ENCODE results near the gene SLC7A6.

The SLC7A6 gene

DNA sequence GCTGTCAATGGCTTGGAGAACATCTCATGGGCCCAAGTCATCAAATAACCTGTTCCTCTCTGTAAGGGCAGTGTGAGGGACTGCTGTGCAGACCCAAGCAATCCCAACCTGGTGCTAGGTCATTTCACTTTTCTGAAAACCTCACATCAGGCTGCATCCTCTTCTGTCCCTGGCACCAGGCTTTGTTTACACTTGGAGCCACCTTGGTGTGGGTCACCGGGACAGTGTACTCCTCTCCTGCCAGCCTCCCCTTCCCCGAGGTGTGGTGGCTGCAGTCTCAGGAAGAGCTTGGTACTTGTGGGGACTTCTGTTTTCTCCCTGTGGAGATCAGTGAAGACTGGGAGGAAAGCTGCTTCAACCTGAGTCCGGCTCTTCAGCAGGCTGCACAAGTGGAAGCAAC, 34.0 kb downstream of the SLC7A6 start:
- no peaks in the 10 kb centered on the region for H3K27me3 ChIP-seq (ENCODE audit: low read depth, low read length)
- H3K4me3 ChIP-seq (ENCODE audit: low read depth in 1 of 2, low read length in 2 of 2): no peak overlapping the region
- H3K36me3 ChIP-seq (ENCODE audit: control insufficient read depth in 1 of 2, insufficient read depth in 2 of 2, low read length in 2 of 2): peaks cover 50 to 56% of the 10 kb centered on the region in 2 donors
- H3K4me1 ChIP-seq (ENCODE audit: control insufficient read depth in 1 of 2, insufficient read depth in 2 of 2, low read length in 2 of 2): peaks cover 11 to 21% of the 10 kb centered on the region in 2 donors
- no peaks in the 10 kb centered on the region for H3K9me3 ChIP-seq (ENCODE audit: control insufficient read depth in 1 of 2, low read length in 2 of 2)
- H3K27ac ChIP-seq (ENCODE audit: low read length): no peak overlapping the region

DNA sequence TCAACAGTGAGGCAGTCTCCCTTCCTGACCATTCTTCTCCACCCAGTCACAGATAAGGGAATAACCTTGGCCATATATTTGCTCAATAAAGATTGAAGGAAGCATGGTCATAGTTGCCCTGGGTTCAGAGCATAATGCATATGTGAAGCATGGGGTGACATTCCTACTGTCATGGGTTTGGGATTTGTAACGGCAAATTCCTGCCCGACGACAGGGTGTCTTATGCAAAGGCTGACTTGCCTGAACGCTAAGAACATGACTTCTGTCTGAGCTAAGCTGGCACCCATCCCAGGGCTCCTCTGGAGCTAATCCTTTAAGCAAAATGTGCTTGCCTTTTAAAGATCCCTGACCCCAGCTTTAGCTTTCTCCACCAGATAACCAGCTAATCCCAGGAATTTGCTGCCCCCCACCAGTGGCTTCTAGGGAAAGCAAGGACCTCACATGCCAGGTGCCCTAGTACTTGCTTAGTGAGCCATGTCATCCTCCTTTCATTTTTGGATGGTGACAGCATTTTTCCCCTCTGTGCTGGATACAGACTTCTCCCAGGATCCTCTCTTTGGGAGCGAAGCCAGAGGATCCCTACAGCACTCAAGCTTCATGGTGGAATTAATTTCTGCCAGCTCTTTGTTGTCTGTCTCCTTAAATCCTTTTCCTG, 34.7 kb downstream of the SLC7A6 start:
- H3K36me3 ChIP-seq (ENCODE audit: control insufficient read depth in 1 of 2, insufficient read depth in 2 of 2, low read length in 2 of 2): peaks cover 55 to 63% of the 10 kb centered on the region in 2 donors
- no peaks in the 10 kb centered on the region for H3K27me3 ChIP-seq (ENCODE audit: low read depth, low read length)
- peak overlapping the region; percentile 4 for H3K27ac ChIP-seq (ENCODE audit: low read length)
- peaks cover 11 to 21% of the 10 kb centered on the region in 2 donors for H3K4me1 ChIP-seq (ENCODE audit: control insufficient read depth in 1 of 2, insufficient read depth in 2 of 2, low read length in 2 of 2)
- no peaks in the 10 kb centered on the region for H3K9me3 ChIP-seq (ENCODE audit: control insufficient read depth in 1 of 2, low read length in 2 of 2)
- no peak overlapping the region for H3K4me3 ChIP-seq (ENCODE audit: low read depth in 1 of 2, low read length in 2 of 2)

DNA sequence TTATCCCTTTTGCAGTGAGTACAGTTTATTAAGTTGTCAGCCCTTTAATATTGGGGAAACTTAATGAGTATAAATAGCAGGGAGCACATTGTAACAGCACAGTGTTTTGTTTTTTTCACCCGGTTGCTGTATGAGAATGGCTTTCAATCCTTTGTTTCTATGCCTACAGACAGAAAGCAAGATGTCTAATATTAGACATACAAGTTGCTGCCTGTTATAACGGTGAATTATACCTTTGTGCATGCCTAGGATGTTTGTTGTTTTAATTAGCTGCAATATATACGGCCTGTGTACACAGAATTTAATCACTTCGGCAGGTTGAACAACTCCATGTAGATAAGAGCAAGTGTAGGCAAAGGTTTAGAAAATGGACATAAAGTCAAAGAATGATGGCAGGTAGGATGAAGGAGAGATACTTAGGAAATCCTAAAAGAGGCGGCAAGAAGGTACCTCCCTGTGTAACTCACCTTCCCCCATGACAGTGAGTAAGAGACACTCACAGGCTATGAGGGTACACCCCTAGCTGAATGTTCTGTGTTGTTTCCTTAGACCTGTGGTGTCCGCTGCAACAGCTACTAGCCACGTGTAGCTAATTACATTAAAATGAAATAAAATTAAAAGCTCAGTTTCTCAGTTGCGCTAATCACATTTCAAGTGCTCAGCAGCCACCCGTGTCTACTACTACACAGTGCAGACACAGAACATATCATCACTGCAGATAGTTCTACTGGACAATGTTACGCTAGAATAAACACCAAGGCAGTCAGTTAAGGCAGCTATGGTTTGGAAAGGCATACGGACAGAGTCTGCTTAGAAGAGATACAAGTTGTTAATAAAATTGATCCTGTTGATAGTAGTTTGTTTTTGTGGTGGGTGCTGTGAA, 35.5 kb downstream of the SLC7A6 start:
- H3K27me3 ChIP-seq (ENCODE audit: low read depth, low read length): no peaks in the 10 kb centered on the region
- H3K4me3 ChIP-seq (ENCODE audit: low read depth in 1 of 2, low read length in 2 of 2): no peak overlapping the region
- no peaks in the 10 kb centered on the region for H3K9me3 ChIP-seq (ENCODE audit: control insufficient read depth in 1 of 2, low read length in 2 of 2)
- H3K4me1 ChIP-seq (ENCODE audit: control insufficient read depth in 1 of 2, insufficient read depth in 2 of 2, low read length in 2 of 2): peaks cover 11 to 21% of the 10 kb centered on the region in 2 donors
- peak overlapping the region; percentile 4 for H3K27ac ChIP-seq (ENCODE audit: low read length)
- peaks cover 53 to 66% of the 10 kb centered on the region in 2 donors for H3K36me3 ChIP-seq (ENCODE audit: control insufficient read depth in 1 of 2, insufficient read depth in 2 of 2, low read length in 2 of 2)

DNA sequence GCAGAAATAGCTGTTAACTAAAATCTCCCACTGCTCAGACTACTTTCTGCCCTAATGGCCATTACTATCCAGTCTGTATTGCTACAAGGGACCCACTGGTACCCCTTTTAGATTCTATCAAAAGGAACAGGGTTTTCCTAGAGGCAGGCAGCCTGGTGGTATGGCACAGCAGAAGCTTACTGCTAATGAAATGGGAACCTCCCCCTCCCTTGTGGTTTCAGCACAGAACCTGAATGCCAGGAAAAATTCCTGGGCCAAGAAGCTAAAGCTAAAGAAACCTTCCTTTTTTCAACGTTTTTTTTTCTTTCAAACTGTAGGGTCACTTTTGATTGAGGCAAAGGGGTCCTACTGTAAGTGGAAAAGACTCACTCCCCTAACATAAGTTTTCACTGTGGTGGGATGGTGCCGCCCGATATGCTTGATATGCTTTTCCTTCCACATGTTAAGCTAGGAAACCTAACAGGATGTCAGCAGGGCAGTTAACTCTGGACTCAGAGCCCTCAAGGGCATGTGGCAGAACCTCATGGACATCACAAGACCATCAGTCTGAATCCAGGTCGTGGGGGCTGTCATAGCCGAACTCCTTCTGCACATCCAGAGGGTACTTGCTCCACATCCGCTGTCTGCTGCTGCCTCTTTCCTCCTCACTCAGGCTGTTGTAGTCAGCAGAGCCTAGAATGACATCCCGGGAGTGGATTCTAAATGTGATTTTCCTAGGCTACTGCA, 36.6 kb downstream of the SLC7A6 start:
- Histone ChIP-seq H3K36me3 (ENCODE audit: control insufficient read depth in 1 of 2, insufficient read depth in 2 of 2, low read length in 2 of 2) (peaks cover 60 to 67% of the 10 kb centered on the region in 2 donors), H3K27me3 (ENCODE audit: low read depth, low read length) (no peaks in the 10 kb centered on the region), H3K4me1 (ENCODE audit: control insufficient read depth in 1 of 2, insufficient read depth in 2 of 2, low read length in 2 of 2) (peaks cover 11 to 21% of the 10 kb centered on the region in 2 donors), H3K9me3 (ENCODE audit: control insufficient read depth in 1 of 2, low read length in 2 of 2) (no peaks in the 10 kb centered on the region), H3K27ac (ENCODE audit: low read length) (no peak overlapping the region), H3K4me3 (ENCODE audit: low read depth in 1 of 2, low read length in 2 of 2) (no peak overlapping the region)

DNA sequence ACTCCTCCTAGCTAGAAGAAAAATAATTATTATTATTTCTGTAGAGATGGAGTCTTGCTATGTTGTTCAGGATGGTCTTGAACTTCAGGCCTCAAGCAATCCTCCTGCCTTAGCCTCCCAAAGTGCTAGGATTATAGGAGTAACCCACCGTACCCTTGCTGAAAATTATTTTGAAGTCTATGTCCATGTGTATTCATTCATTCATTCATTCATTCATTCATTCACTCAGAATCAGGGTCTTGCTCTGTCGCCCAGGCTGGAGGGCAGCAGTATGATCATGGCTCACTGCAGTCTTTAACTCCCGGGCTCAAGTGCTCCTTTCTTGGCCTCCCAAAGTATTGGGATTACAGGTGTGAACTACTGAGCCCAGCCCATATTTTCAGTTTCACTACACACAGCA, 42.3 kb downstream of the SLC7A6 start:
- H3K4me3 ChIP-seq (ENCODE audit: low read depth in 1 of 2, low read length in 2 of 2): no peak overlapping the region
- H3K9me3 ChIP-seq (ENCODE audit: control insufficient read depth in 1 of 2, low read length in 2 of 2): no peaks in the 10 kb centered on the region
- no peak overlapping the region for H3K27ac ChIP-seq (ENCODE audit: low read length)
- peaks cover 36 to 53% of the 10 kb centered on the region in 2 donors for H3K36me3 ChIP-seq (ENCODE audit: control insufficient read depth in 1 of 2, insufficient read depth in 2 of 2, low read length in 2 of 2)
- H3K27me3 ChIP-seq (ENCODE audit: low read depth, low read length): no peaks in the 10 kb centered on the region
- peaks cover 7 to 20% of the 10 kb centered on the region in 2 donors for H3K4me1 ChIP-seq (ENCODE audit: control insufficient read depth in 1 of 2, insufficient read depth in 2 of 2, low read length in 2 of 2)

DNA sequence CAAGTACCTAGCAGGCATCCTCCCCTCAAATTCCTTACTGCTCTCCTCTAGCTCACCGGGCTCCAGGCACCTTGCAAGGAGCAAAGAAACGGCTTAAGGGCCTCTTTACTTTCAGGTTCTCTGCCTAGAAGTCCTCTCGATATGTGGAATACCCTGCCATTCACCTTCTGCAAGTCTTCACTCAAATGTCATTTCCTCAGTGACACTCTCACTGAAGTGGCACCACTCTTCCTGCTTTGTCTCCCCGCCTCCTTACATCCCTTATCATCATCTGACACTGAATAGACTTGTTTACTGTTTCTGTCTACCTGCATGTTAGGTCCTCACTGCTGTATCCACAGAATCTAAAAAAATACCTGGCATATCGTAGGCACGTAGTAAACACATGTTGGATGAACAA, 45.5 kb downstream of the SLC7A6 start:
- H3K9me3 ChIP-seq (ENCODE audit: control insufficient read depth in 1 of 2, low read length in 2 of 2): no peaks in the 10 kb centered on the region
- peak overlapping the region; percentile 81 to 82 for H3K4me3 ChIP-seq (ENCODE audit: low read depth in 1 of 2, low read length in 2 of 2)
- no peaks in the 10 kb centered on the region for H3K27me3 ChIP-seq (ENCODE audit: low read depth, low read length)
- H3K4me1 ChIP-seq (ENCODE audit: control insufficient read depth in 1 of 2, insufficient read depth in 2 of 2, low read length in 2 of 2): peaks cover 7 to 29% of the 10 kb centered on the region in 2 donors
- peak overlapping the region; percentile 67 for H3K27ac ChIP-seq (ENCODE audit: low read length)
- peaks cover 14 to 29% of the 10 kb centered on the region in 2 donors for H3K36me3 ChIP-seq (ENCODE audit: control insufficient read depth in 1 of 2, insufficient read depth in 2 of 2, low read length in 2 of 2)

DNA sequence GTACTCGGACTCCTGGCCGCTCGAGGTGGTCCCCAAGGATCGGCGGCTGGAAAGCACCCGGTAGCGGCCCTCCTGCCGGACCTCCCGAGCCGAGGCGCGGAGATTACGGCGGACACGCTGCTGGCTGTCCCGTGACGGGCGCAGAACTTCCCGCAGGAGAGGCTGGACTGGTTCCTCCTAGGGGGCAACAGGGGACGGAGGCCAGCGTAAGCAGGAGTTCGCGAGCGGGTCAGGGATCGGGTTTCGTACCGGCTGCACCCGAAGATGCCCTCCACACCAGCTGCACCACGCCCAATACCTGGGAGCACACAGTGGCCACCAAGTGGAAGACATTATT, 46.1 kb downstream of the SLC7A6 start:
- Histone ChIP-seq H3K9me3 (ENCODE audit: control insufficient read depth in 1 of 2, low read length in 2 of 2) (no peaks in the 10 kb centered on the region), H3K27ac (ENCODE audit: low read length) (peak overlapping the region; percentile 67), H3K27me3 (ENCODE audit: low read depth, low read length) (no peaks in the 10 kb centered on the region), H3K36me3 (ENCODE audit: control insufficient read depth in 1 of 2, insufficient read depth in 2 of 2, low read length in 2 of 2) (peaks cover 12 to 24% of the 10 kb centered on the region in 2 donors), H3K4me3 (ENCODE audit: low read depth in 1 of 2, low read length in 2 of 2) (peak overlapping the region; percentile 81 to 82), H3K4me1 (ENCODE audit: control insufficient read depth in 1 of 2, insufficient read depth in 2 of 2, low read length in 2 of 2) (peaks cover 7 to 29% of the 10 kb centered on the region in 2 donors)

DNA sequence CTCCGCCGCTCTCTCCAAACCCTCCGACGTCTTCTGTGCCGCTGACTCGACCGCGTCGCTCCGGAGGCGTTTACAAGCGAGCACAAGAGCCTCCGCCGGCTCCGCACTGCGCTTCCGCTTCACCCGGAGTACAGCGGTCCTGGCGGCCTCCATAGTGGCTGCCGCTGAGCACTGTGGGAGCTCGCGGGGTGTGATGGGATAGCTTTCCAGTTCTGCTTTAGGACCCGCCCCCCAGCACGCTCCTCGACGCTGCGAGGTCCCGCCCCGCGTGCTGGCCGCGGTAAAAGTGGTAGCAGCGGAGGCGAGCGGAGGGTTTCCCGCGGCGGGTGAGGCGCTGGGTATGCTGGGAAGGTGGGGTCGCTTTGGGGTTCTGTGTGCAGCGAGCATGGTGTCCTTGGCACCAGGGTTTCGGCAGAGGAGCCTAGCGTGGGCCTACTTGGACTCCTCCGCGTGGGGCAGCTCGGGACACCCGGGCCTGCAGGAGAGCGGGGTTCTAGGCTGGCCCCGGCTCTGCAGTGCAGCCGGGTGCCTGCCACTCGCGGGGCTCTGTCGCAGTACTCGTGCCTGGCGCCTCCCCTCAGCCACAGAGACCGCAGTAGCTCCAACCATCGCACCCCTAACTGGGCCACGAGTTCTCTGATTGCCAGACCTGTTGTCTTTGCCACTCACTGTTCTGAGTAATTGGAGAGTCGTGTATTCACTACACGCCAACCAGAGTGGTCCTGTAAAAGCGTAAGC, 46.6 kb downstream of the SLC7A6 start, which contains the start of the genes PRMT7 and SLC7A6OS:
Gene PRMT7 (plus strand): TSS at position 246 of the 738 bp plus-strand sequence. CDS start 4,961 bp downstream, outside the sequence.
Gene SLC7A6OS (minus strand): TSS at position 173 of the 738 bp plus-strand sequence. CDS start 20 bp downstream, at position 153.
- peaks cover 12 to 24% of the 10 kb centered on the region in 2 donors for H3K36me3 ChIP-seq (ENCODE audit: control insufficient read depth in 1 of 2, insufficient read depth in 2 of 2, low read length in 2 of 2)
- H3K9me3 ChIP-seq (ENCODE audit: control insufficient read depth in 1 of 2, low read length in 2 of 2): no peaks in the 10 kb centered on the region
- H3K4me3 ChIP-seq (ENCODE audit: low read depth in 1 of 2, low read length in 2 of 2): peak within 1 kb of the TSS; percentile 81 to 82
- no peaks in the 10 kb centered on the region for H3K27me3 ChIP-seq (ENCODE audit: low read depth, low read length)
- peak within 1 kb of the TSS; percentile 67 for H3K27ac ChIP-seq (ENCODE audit: low read length)
- H3K4me1 ChIP-seq (ENCODE audit: control insufficient read depth in 1 of 2, insufficient read depth in 2 of 2, low read length in 2 of 2): peaks cover 7 to 29% of the 10 kb centered on the region in 2 donors

DNA sequence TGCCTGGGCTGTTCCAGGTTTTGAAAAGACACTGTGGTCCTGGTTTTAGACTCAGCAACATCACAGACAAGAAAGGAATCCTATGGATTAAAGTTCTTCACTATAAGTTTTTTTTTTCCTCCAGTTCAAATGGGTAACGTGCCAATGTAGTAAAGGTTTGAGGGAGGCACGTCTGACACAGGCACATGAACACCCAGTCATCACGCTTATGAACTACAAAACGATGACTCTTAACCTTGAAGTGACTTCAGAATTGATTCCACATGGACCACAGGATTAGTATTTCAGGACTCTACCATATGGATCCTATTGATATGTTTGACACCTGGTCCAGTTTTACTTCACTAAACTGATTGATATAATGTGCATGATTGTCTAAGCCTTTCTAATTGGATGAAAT, 48.8 kb downstream of the SLC7A6 start:
- Histone ChIP-seq H3K27ac (ENCODE audit: low read length) (no peak overlapping the region), H3K36me3 (ENCODE audit: control insufficient read depth in 1 of 2, insufficient read depth in 2 of 2, low read length in 2 of 2) (peaks cover 5 to 20% of the 10 kb centered on the region in 2 donors), H3K9me3 (ENCODE audit: control insufficient read depth in 1 of 2, low read length in 2 of 2) (no peaks in the 10 kb centered on the region), H3K4me1 (ENCODE audit: control insufficient read depth in 1 of 2, insufficient read depth in 2 of 2, low read length in 2 of 2) (peaks cover 7 to 29% of the 10 kb centered on the region in 2 donors), H3K27me3 (ENCODE audit: low read depth, low read length) (no peaks in the 10 kb centered on the region), H3K4me3 (ENCODE audit: low read depth in 1 of 2, low read length in 2 of 2) (no peak overlapping the region)

DNA sequence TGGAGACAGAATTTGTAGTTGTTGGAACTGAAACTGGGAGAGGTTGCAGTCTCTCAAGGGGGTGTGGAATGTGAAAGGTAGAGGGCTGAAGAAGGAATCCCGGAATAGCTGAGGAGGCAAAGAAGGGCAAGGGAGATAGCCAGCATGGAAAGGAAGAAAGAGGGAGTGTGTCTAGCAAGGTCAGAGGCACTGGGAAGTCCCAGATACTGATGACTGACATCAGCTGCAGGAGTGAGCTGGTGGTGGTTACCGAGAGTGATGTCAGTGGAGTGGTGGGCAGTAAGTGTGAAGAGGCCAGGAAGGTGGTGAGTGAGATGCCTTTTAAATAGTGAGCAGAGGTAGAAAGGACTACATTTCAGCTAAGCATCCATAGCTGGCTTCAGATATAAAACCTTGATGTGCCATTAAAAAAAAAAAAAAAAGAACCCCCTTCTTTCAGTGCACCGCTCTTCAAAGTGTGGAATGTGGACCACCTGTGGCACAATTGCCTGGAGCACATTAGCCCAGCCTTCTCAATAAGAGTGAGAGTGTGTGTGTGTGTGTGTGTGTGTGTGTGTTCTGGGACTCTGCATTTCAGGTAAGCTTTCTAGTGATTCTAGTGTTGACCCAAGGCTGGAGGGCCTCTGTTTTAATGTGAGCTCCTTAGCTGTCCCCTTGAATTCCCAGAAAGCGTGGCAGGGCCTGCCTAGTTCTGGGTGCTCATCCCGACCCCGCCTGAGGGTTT, 55.0 kb downstream of the SLC7A6 start:
- Histone ChIP-seq H3K9me3 (ENCODE audit: control insufficient read depth in 1 of 2, low read length in 2 of 2) (no peaks in the 10 kb centered on the region), H3K27me3 (ENCODE audit: low read depth, low read length) (no peaks in the 10 kb centered on the region), H3K36me3 (ENCODE audit: control insufficient read depth in 1 of 2, insufficient read depth in 2 of 2, low read length in 2 of 2) (peaks cover 23 to 31% of the 10 kb centered on the region in 2 donors), H3K4me1 (ENCODE audit: control insufficient read depth in 1 of 2, insufficient read depth in 2 of 2, low read length in 2 of 2) (no peaks in the 10 kb centered on the region), H3K27ac (ENCODE audit: low read length) (no peak overlapping the region), H3K4me3 (ENCODE audit: low read depth in 1 of 2, low read length in 2 of 2) (no peak overlapping the region)

Data from muscle layer of duodenum (tissue), 2 donors.